NCI-H1930 (cell line): ENCODE results near the gene LRRC56.
"Not testable (repeated sequence)": the region's sequence is repeated elsewhere in the genome, so short reads cannot be mapped to it uniquely, and the experiment has no call there.

ENCODE experiments used
- DNase-seq, 2 experiments: peaks; one replicate each; lab custom pipeline; 2025; lab: John Stamatoyannopoulos, UW

The LRRC56 gene

DNA sequence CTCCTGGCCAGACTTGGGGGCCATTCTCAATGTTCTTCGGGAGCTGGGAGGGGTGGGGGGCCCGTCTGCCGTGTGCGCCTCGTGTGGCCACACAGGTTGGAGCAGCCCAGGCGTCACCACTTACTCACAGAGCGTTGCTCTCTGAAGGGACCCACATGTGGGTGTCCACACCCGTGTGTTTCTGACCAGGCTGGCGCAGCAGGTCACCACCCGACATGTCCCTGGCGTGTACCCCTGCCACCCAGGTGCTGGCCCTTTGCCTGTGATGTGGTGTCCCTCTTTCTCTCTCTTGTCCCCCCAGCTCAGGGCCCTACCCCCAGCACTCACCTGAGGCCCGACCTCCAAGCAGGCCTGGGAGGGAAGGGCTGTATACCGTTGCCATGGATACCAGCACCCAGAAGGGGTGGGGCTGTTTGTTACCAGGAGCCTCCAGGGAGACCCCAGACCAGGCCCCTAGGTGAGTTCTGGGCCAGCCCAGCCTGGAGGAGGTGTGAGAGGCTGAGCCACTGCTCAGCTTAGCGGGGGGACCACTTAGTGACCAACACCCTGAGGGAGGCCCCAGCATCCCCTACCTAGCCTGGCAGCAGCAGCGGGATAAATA lies 21.8 kb downstream of the LRRC56 start:
- no peak for DNase-seq

DNA sequence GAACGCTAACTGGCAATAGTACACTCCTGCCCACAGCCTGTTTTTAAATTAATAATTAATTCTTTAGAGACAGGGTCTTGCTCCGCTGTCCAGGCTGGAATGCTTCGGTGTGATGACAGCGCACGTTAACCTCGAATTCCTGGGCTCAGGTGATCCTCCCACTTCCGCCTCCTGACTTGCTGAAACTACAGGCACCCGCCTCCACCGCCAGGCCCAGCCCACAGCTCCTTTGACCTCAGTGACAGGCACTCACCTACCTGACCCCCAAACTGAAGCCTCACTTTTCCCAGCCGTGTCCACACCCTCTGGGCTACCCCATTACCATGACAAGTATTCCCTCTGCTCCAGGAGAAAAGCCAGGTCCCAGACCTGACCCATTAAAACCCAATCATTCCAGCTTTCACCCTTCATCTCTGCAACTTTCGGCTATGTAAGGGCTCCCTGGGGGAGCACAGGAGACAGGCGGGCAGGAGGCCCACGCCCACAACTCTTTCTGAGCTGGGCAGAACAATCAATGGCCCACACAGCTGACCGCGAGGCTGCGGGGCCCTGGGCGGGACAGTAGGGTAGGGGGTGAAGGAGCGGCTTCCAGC lies 22.5 kb downstream of the LRRC56 start:
- no peak for DNase-seq

DNA sequence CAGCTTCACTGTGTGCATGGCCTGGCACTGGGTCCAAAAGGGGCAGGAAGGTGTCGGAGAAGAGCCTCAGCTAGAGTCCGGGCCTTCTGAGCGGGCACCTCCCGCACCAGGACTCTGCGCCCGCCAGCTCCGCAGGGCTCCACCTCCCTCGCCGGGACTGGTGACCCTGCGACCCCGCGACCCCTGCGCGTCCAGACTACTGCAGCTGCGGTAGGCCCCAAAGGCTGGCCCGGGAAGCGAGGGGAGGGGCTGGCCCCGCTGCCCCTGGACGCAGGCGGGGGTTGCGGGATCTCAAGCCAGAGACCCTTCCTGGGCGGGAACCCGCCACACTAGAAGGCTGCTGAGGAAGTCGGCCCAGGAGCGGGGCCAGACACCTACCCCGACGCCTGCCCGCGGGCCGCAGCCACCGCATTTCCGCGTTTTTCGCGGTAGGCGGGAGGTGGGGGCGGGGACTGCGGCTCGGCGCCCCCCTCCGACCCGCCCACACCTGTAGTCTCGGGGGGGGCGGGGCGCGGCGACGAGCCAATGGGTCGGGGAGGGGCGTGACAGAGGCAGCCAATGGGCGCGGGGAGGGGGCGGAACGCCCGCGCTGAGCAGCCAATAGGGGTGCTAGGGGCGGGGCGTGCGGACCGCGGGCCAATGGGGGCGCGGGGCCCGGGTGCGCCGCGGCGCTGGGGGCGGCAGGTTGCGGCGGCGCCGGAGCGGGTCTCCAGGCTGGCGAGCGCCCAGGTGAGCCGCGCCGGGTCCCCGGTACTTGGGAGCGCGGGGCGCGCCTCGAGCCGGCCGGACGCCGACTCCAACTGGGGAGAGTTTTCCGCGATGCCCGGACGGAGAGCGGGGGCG lies 23.2 kb downstream of the LRRC56 start, which contains the start of the genes LMNTD2 and RASSF7:
Gene LMNTD2, minus strand, starts transcription at position 434 of the 843 bp plus-strand sequence. Its CDS starts 22 bp downstream, at position 412.
Gene RASSF7, plus strand, starts transcription at position 666 of the 843 bp plus-strand sequence. CDS start 799 bp downstream, outside the sequence.
- DNase-seq = peak; percentile 97 to 99

DNA sequence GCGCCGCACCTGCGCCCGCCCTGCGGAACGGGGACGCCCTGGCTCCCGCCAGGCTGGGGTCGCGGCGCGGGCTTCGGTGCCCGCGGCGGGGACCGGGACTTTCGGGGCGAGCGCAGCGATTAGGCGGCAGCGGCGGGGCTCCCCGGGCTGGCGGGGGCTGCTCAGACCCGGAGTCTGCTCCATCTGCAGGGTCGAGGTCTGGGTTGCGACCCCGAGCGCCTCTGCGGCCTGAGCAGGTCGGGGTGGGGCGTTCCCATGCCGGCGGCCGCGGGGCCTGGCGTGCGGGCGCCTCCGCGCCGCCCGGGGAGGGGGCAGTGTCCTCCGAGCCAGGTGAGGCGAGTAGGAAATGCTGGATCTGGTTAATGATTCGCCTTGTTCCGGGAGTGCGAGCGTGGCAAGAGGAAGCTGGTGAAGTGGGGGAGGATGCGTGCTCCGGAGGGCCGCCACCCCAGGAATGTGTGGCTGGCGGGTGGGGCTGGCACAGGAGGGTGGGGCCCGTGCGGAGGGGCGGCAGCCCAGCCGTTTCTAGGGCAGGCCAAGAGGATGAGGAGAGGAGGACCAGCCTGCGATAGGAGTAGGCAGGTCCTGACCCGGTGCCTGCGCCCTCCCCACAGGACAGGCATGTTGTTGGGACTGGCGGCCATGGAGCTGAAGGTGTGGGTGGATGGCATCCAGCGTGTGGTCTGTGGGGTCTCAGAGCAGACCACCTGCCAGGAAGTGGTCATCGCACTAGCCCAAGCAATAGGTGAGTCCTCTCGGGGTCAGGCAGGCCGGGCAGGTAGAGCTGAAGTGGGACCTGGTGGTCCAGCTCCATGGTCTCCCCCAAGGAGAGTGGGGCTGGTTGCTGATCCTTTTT lies 24.0 kb downstream of the LRRC56 start:
- DNase-seq = no peak

DNA sequence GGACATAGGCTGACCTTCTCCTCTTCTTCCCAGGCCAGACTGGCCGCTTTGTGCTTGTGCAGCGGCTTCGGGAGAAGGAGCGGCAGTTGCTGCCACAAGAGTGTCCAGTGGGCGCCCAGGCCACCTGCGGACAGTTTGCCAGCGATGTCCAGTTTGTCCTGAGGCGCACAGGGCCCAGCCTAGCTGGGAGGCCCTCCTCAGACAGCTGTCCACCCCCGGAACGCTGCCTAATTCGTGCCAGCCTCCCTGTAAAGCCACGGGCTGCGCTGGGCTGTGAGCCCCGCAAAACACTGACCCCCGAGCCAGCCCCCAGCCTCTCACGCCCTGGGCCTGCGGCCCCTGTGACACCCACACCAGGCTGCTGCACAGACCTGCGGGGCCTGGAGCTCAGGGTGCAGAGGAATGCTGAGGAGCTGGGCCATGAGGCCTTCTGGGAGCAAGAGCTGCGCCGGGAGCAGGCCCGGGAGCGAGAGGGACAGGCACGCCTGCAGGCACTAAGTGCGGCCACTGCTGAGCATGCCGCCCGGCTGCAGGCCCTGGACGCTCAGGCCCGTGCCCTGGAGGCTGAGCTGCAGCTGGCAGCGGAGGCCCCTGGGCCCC lies 24.8 kb downstream of the LRRC56 start:
- no peak for DNase-seq

DNA sequence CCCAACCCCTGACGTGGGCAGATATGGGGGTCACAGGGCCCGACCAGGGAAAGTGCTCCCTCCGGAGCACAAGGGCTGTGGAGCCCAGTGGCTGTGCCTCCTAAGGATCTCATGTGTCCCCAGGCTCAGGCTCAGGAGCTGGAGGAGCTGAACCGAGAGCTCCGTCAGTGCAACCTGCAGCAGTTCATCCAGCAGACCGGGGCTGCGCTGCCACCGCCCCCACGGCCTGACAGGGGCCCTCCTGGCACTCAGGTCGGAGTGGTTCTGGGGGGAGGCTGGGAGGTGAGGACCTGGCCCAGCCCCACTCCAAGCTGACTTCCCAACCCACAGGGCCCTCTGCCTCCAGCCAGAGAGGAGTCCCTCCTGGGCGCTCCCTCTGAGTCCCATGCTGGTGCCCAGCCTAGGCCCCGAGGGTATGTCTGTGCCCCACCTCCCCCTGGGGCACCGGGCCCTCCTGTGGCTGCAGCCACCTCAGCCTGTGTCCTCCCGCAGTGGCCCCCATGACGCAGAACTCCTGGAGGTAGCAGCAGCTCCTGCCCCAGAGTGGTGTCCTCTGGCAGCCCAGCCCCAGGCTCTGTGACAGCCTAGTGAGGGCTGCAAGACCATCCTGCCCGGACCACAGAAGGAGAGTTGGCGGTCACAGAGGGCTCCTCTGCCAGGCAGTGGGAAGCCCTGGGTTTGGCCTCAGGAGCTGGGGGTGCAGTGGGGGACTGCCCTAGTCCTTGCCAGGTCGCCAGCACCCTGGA lies 25.9 kb downstream of the LRRC56 start:
- no peak for DNase-seq

DNA sequence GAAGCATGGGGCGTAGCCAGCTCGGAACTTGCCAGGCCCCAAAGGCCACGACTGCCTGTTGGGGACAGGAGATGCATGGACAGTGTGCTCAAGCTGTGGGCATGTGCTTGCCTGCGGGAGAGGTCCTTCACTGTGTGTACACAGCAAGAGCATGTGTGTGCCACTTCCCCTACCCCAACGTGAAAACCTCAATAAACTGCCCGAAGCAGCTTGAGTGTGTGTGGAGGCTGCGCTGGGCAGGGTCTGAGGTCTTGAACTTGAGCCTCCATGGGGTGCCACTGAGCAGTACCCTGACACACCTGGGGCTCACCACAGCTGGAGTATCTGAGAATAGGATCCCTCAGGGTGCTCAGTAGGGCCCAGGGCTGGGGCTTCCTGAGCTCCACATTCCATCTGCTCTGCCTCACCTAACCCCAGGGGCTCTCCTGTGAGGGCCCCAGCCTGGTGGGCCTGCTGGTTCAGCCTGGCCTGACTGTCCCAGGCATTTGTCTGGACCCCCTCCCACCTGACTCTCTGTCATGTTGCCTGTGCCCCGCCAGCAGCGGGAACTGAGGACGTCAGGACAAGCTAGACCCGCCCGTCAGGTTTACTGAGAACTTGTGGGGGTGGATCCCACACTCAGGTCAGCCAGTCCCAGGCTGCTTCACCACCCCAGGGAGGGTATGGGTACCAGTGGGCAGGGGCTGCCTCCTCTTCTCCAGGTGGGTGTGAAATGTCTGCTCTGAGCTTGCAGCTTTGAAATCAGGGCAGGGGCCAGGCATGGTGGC lies 26.7 kb downstream of the LRRC56 start:
- no peak for DNase-seq

DNA sequence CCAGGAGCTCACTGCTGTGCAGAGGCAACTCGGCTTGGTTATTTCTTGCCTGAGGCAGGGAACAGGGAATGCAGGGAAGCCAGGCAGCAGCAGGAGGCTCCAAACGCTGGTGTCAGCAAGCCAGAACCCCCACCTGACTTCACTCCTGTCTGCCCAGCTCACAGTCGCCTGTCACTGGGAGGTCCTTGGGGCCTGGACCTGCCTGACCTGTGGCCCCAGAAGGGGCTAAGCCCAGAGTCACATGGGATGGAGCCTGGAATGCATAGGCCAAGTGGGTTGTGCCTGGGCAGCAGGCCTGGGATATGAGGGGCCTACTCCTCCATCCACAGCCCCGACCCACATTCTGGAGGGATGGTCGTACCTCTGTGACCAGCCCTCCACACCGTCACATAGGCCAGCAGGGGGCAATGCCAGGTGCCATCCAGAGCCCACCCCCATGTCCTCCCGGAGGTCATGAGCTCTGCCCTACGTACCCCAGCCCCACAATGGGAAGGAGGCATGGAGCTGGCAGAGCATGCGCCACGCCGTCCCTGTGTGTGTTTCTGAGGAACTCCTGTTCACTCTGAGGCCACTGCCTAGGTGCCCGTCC lies 28.7 kb downstream of the LRRC56 start:
- DNase-seq = no peak

DNA sequence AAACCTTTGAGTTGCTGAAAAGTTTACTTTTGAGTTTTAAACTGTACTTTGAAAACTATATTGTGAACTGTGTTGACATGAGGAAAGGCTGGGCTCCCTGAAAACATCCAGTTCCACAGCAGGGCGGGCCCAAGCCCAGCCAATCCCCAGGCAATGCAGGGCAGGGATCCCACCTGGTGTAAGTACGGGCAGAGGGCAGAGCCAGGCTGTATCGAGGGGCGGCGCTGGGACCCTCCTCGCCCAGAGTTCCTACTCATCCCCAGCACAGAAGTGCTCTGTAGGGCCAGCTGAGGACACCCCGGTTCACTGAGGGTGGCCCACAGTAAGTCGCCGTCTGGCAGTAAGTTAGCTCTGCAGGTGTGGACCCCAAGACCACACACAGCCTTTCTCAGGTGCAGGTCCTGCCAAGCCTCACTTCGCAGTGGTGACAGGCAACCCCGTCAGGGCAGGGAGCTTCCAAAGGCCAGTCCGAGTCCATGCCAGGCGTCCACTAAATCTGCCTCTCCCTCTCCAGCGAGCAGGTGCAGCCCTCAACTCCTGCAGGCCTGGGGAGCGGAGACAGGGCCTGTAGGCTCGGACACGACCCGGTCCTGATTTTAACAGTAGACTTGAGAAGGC lies 29.8 kb downstream of the LRRC56 start:
- DNase-seq = no peak

DNA sequence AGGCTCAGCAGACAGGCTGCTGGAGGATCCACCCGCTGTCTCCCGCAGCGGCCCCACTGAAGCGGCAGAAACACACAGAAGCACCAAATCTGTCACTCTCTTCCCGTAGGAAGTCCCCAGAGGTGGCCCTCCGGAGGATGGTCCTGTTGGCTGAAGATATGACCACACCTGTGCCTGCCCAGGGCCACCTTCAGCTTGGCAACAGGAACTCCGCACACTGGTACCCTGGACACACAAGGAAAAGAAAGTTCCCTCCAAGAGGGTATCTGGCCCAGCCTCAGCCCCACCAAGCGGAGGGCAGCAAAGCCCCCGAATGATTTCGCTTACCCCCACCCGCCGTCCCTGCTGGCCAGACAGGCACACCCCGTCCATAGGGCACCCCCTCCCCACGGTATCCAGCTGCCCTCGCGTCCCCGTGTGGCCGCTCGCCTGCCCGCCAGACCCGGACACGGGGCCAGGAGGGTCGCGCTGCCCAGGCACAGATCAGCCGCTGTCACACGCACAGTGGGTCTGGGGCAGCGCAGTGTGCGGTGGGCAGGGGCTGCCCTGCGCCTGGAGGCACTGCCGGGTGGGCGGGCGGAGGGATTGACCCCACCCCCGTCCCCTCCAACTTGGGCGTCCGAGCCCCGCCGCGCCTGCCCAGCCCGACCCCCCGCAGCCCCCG lies 30.4 kb downstream of the LRRC56 start:
- no peak for DNase-seq

DNA sequence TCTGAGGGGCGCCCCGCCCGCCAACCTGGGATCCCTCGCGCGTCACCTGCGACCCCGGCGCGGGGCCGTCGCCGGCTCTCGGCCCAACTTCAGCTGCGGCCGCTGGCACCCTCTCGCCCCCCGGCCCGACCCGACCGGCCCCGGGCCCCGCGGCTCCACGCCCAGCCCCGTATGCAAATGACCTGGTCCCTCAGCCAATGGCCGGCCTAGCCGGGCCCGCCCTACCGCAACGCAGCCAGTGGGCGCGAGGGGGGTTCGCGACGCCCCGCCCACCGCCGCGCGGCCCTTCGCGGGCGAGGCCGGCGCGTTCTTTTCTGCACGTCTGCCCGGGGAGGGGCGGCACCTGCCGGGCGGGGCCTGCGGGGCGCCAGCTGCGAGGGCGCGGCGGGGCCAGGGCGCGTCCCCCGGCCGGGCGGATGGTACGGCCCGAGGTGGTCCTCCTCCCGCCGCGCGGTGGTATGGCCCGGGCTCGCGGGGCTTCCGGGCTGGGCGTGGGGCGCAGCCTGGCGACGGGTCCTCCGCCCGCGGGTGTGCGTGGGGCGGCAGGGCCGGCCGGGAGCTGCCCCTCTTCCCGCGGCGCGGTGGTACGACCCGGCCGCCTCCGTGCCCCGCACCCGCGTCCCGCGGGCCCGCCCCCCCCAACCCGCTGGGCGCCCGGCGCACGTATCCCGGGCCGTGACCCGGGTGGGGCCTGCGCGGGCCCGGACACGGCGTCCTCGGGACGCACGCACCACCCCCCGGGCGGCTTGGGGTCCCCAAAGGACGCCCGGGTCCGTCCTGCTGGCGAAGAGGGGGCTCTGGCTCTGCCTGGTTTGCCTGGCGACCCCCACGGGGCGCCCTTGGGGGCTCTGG lies 31.2 kb downstream of the LRRC56 start:
- peak; percentile 97 to 100 for DNase-seq

DNA sequence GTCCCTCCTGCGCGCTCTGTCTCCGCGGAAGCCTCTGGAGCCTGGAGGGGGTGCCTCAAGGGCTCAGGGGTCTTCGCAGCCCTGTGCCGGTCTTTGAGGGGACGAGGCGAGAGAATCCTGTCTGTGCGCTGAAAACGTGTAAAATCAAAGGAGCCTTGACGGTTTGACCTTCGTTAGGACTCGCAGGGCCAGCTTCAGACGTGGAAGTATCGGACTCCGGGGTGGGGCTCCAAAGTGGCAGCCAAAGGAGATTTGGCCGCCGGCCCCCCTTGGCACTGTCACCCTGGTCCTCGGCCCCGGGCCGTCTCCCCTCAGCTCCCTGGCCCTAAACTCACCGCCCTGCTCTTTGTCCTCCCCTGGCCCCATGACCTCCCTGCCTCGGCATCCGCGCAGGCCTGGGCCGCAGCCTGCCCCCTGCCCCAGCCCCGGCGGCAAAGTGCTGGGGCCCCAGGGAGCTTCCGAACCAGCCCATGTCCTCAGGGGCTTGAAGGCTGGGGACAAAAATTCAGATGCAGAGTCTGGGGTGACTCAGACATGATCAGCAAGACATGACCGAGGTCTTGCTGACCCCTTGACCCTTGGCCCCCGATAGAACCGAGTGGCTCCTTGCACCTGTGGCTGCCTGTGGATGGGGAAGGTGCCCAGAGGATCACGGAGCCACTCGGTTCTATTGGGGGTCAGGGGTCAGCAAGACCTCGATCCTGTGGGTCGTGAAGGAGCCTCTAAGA lies 32.0 kb downstream of the LRRC56 start:
- DNase-seq = no peak

DNA sequence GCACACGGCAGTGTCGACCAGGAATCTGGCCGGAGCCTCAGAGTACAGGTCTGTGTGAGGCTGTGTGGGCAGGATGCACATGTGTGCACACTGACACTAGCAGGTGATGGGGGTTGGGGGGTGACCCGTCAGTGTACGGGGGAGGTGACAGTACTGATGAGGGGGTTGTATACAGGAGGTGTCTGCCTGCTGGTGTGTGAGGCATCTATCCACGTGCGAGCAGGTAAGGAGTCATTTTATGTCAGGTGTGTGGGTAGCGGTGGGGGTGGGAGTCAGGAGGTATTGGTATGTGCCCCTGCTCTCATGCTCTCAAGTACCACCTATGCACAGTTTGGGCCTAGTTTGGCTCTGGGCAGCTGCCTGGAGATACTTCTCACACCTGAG lies 34.5 kb downstream of the LRRC56 start:
- DNase-seq = no peak

DNA sequence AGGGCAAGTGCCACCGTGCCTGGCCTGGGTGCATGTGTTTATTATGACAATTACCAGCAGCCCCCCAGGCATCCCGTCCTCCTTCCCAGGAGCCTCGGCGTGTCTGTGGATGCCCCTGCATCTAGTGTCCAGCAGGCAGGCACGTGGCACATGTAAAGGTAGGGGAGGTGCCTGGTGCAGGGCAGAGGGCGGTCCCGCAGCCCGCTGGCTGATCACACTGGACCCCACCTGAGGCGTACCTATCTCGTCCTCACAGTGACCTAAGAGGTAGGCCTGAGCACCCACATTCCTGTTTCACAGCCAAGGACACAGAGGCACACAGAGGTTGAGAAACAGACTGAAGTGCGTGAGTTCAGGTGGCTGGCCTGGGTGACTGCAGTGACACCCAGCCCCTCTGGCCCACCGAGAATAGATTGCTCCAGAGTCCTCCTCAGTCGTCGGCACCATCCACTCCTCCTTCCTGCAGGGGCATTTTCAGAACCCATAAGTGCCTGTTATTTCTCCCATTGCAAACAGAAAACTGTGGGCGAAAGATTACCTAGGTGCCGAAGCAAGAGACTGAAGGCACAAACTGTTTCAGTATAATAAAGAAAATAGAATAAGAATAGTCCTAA lies 35.9 kb downstream of the LRRC56 start:
- DNase-seq = no peak

DNA sequence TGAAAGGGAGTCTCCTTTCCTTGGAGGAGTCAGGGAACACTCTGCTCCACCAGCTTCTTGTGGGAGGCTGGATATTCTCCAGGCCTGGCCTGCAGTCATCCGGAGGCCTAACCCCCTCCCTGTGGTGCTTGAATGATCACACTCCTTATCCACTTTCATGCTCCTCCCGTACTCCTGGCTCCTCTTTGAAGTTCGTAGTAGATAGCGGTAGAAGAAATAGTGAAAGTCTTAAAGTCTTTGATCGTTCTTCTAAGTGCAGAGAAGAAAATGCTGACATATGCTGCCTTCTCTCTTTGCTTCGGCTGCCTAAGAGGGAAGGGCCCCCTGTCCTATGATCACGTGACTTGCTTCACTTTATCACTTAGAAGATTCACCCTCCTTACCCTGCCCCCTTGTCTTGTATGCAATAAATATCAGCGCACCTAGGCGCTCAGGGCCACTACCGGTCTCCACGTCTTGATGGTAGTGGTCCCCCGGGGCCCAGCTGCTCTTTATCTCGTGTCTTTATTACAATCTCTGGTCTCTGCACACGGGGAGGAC lies 36.8 kb downstream of the LRRC56 start:
- DNase-seq = not testable (repeated sequence)

DNA sequence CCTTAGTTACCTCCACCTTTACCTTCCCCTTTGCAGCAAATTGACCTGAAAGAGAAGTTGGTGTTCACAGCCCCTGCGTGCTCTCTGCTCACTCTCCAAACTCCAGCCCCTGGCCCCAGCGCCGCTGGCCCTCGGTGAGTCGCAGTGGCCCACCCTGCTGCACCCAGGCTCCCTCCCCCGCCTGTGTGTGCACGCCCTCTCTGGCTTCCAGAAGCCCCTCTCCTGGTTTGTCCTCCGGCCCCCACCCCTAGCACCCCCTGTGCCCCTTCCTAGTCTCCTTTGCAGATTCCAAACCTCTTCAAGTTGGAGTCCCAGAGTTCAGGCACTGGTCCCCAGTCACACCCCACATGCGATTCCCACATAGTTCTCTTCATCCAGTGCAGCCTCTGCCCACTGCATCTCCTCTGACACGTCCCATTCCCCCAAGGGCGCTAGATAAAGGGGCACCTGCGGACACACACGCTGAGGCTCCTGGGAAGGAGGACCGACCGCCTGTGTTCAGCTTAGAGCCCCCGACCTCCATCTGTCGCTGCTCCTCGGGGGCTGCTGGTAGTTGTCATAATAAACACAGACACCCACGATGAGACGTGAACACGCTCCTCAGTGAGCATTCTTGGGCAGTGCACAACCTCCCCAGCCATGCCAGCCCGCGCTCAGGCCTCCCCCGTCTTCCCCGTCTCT lies 37.4 kb downstream of the LRRC56 start:
- DNase-seq = no peak
